ENCODE measurements around the gene PITPNC1. TPM values are rescaled to one million over a fixed set of nuclear protein-coding genes. Genes with fewer than 3 reads are reported as not detected.
"Not testable (repeated sequence)": the region's sequence is repeated elsewhere in the genome, so short reads cannot be mapped to it uniquely, and the experiment has no call there.

The PITPNC1 gene
- total RNA-seq, 1 experiment from 2014 or later, result 40.6 TPM

GRCh38 chr17:67619555-67619954 lies 242.5 kb downstream of the PITPNC1 start:
- DNase-seq (ENCODE audit: low spot score), result no peak

GRCh38 chr17:67620088-67620487 lies 243.0 kb downstream of the PITPNC1 start:
- no peak for DNase-seq (ENCODE audit: low spot score)

- no peak for DNase-seq (ENCODE audit: low spot score)
Observed at GRCh38 chr17:67620636-67621035, 243.6 kb downstream of the PITPNC1 start.

- no peak for DNase-seq (ENCODE audit: low spot score)
Observed at GRCh38 chr17:67623767-67624166, 246.7 kb downstream of the PITPNC1 start.

- DNase-seq (ENCODE audit: low spot score), result no peak
Observed at GRCh38 chr17:67624886-67625656, 248.0 kb downstream of the PITPNC1 start.

GRCh38 chr17:67625971-67626370 lies 248.9 kb downstream of the PITPNC1 start:
- no peak for DNase-seq (ENCODE audit: low spot score)

GRCh38 chr17:67628580-67629013 lies 251.5 kb downstream of the PITPNC1 start:
- peak; percentile 52 for DNase-seq (ENCODE audit: low spot score)

GRCh38 chr17:67629971-67630320 lies 252.9 kb downstream of the PITPNC1 start:
- peak; percentile 67 for DNase-seq (ENCODE audit: low spot score)

GRCh38 chr17:67630836-67631235 lies 253.8 kb downstream of the PITPNC1 start:
- DNase-seq (ENCODE audit: low spot score), result not testable (repeated sequence)

- DNase-seq (ENCODE audit: low spot score), result no peak
Observed at GRCh38 chr17:67632141-67632540, 255.1 kb downstream of the PITPNC1 start.

GRCh38 chr17:67633751-67634211 lies 256.7 kb downstream of the PITPNC1 start:
- no peak for DNase-seq (ENCODE audit: low spot score)

GRCh38 chr17:67635681-67636080 lies 258.6 kb downstream of the PITPNC1 start:
- no peak for DNase-seq (ENCODE audit: low spot score)

GRCh38 chr17:67636312-67636711 lies 259.2 kb downstream of the PITPNC1 start:
- no peak for DNase-seq (ENCODE audit: low spot score)

GRCh38 chr17:67636834-67637520 lies 259.9 kb downstream of the PITPNC1 start:
- peak; percentile 66 for DNase-seq (ENCODE audit: low spot score)

GRCh38 chr17:67637901-67638641 lies 261.0 kb downstream of the PITPNC1 start:
- peak; percentile 100 for DNase-seq (ENCODE audit: low spot score)

GRCh38 chr17:67638871-67639270 lies 261.8 kb downstream of the PITPNC1 start:
- DNase-seq (ENCODE audit: low spot score), result peak; percentile 19

- peak; percentile 40 for DNase-seq (ENCODE audit: low spot score)
Observed at GRCh38 chr17:67639555-67639954, 262.5 kb downstream of the PITPNC1 start.

GRCh38 chr17:67639979-67640378 lies 262.9 kb downstream of the PITPNC1 start:
- no peak for DNase-seq (ENCODE audit: low spot score)

- no peak for DNase-seq (ENCODE audit: low spot score)
Observed at GRCh38 chr17:67642488-67642887, 265.4 kb downstream of the PITPNC1 start.

GRCh38 chr17:67644061-67644460 lies 267.0 kb downstream of the PITPNC1 start:
- DNase-seq (ENCODE audit: low spot score), result no peak

- not testable (repeated sequence) for DNase-seq (ENCODE audit: low spot score)
Observed at GRCh38 chr17:67645195-67645594, 268.1 kb downstream of the PITPNC1 start.

GRCh38 chr17:67646472-67646871 lies 269.4 kb downstream of the PITPNC1 start:
- DNase-seq (ENCODE audit: low spot score), result no peak

Measured in HT-29 (cell line).